GM21381 (cell line): ENCODE measurements around the gene CPTP.

Source experiments
- ATAC-seq: cut with Tn5 transposase; IDR thresholded peaks from one replicate; pipeline ENCODE4 v1.9.1; 2021; ENCODE audit warnings: mild to moderate bottlenecking, moderate library complexity; ENCODE audit not compliant: unreplicated experiment

Gene CPTP

GRCh38 chr1:1324524-1325287, at the start of gene CPTP, which contains the start of gene INTS11:
Gene CPTP (plus strand): TSS chr1:1324802. CDS start chr1:1326911, 2,109 bp downstream.
Gene INTS11 (minus strand): TSS chr1:1324660. CDS start chr1:1324608, 52 bp downstream.
- ATAC-seq = peak; percentile 69

- no peak for ATAC-seq
Measured at GRCh38 chr1:1274931-1275431, 49.6 kb upstream of the CPTP start.

- ATAC-seq = no peak
Measured at GRCh38 chr1:1275836-1276235, 48.8 kb upstream of the CPTP start.

- ATAC-seq = no peak
Measured at GRCh38 chr1:1278620-1279019, 46.0 kb upstream of the CPTP start.

- ATAC-seq = no peak
Measured at GRCh38 chr1:1279028-1279427, 45.6 kb upstream of the CPTP start.

GRCh38 chr1:1280782-1281481, 43.7 kb upstream of the CPTP start:
- no peak for ATAC-seq

- no peak for ATAC-seq
Measured at GRCh38 chr1:1281533-1282321, 42.9 kb upstream of the CPTP start.

- no peak for ATAC-seq
Measured at GRCh38 chr1:1282998-1283397, 41.6 kb upstream of the CPTP start.

GRCh38 chr1:1283821-1284220, 40.8 kb upstream of the CPTP start:
- no peak for ATAC-seq

GRCh38 chr1:1284221-1285101, 40.1 kb upstream of the CPTP start:
- no peak for ATAC-seq

GRCh38 chr1:1285102-1285571, 39.5 kb upstream of the CPTP start:
- no peak for ATAC-seq

- ATAC-seq = no peak
Measured at GRCh38 chr1:1285611-1286311, 38.8 kb upstream of the CPTP start.

GRCh38 chr1:1286313-1287261, 38.0 kb upstream of the CPTP start:
- ATAC-seq = no peak

GRCh38 chr1:1287288-1288110, 37.1 kb upstream of the CPTP start:
- no peak for ATAC-seq

GRCh38 chr1:1290238-1290731, 34.3 kb upstream of the CPTP start:
- ATAC-seq = no peak

GRCh38 chr1:1291023-1291528, 33.5 kb upstream of the CPTP start:
- no peak for ATAC-seq
